HG02571 (cell line): Measurements from ENCODE around the gene PAM.

Source experiments
- ATAC-seq: cut with Tn5 transposase; IDR thresholded peaks from one replicate; pipeline ENCODE4 v1.9.1; 2021; ENCODE audit warnings: mild to moderate bottlenecking, moderate library complexity; ENCODE audit not compliant: unreplicated experiment

Gene PAM

GRCh38 chr5:102930244-102930643, 175.1 kb downstream of the PAM start:
- ATAC-seq, result no peak

- ATAC-seq, result no peak
These were observed 176.1 kb downstream of the PAM start for GRCh38 chr5:102931085-102931725.

- no peak for ATAC-seq
These were observed 177.7 kb downstream of the PAM start for GRCh38 chr5:102932781-102933180.

GRCh38 chr5:102933316-102933715, 178.2 kb downstream of the PAM start:
- ATAC-seq, result no peak

- no peak for ATAC-seq
These were observed 178.8 kb downstream of the PAM start for GRCh38 chr5:102933721-102934459.

- ATAC-seq, result no peak
These were observed 182.8 kb downstream of the PAM start for GRCh38 chr5:102937894-102938293.

GRCh38 chr5:102941111-102941510, 186.0 kb downstream of the PAM start:
- no peak for ATAC-seq

GRCh38 chr5:102946414-102946813, 191.3 kb downstream of the PAM start:
- no peak for ATAC-seq

GRCh38 chr5:102946971-102947370, 191.9 kb downstream of the PAM start:
- ATAC-seq, result no peak

- no peak for ATAC-seq
These were observed 200.4 kb downstream of the PAM start for GRCh38 chr5:102955488-102955887.

GRCh38 chr5:102956599-102956998, 201.5 kb downstream of the PAM start:
- no peak for ATAC-seq

- no peak for ATAC-seq
These were observed 202.0 kb downstream of the PAM start for GRCh38 chr5:102957141-102957540.

- no peak for ATAC-seq
These were observed 203.4 kb downstream of the PAM start for GRCh38 chr5:102958481-102959011.

- peak; percentile 68 for ATAC-seq
These were observed 203.9 kb downstream of the PAM start for GRCh38 chr5:102959055-102959454.

GRCh38 chr5:102961671-102962070, 206.6 kb downstream of the PAM start:
- ATAC-seq, result no peak

GRCh38 chr5:102965653-102966052, 210.5 kb downstream of the PAM start:
- ATAC-seq, result no peak

- ATAC-seq, result no peak
These were observed 214.5 kb downstream of the PAM start for GRCh38 chr5:102969641-102970040.

- ATAC-seq, result no peak
These were observed 216.7 kb downstream of the PAM start for GRCh38 chr5:102971676-102972293.

- no peak for ATAC-seq
These were observed 219.1 kb downstream of the PAM start for GRCh38 chr5:102974177-102974576.

GRCh38 chr5:102975045-102975444, 219.9 kb downstream of the PAM start:
- ATAC-seq, result no peak

GRCh38 chr5:102975457-102976182, 220.5 kb downstream of the PAM start:
- no peak for ATAC-seq
